Fibroblast of lung (primary cell): Measurements from ENCODE around the gene ACAD11.

Experiments used
- EZH2 ChIP-seq: IDR thresholded peaks from 2 replicates; pipeline ENCODE4 v1.5.1; 2012; ENCODE audit warnings: low read length, control low read depth, mild to moderate bottlenecking; ENCODE audit errors: missing control alignments
- TF ChIP-seq, protein P1 (sequence below), 2 donors: IDR thresholded peaks in 1 of 2; conservative IDR thresholded peaks in 1 of 2; 1 replicate in 1 of 2; 2 replicates in 1 of 2; pipeline ENCODE4 v1.5.1; 2011 to 2012; ENCODE audit warnings: low read length in 2 of 2, control low read depth in 1 of 2, inconsistent platforms in 1 of 2, low read depth in 1 of 2, mild to moderate bottlenecking in 1 of 2

DNA sequence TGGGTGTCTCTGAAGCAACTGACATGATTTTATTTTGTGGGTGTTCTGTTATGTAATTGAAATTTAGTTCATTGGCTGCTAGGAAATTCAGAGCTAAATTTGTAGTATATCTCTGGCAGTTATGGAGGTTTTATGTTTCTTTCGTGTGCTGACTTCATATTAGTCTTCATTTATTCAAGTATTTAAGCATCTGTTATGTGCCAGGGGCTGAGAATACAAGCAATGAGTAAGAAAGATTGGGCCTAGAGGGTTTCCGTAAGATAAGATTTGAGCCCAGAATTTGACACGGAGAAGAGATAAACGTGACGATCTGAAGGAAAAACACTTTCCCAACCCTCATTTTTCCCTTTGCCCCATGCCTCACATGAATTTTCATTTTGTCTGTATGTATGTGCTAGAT, 137.7 kb downstream of the ACAD11 start:
- TF ChIP-seq, protein P1, sequence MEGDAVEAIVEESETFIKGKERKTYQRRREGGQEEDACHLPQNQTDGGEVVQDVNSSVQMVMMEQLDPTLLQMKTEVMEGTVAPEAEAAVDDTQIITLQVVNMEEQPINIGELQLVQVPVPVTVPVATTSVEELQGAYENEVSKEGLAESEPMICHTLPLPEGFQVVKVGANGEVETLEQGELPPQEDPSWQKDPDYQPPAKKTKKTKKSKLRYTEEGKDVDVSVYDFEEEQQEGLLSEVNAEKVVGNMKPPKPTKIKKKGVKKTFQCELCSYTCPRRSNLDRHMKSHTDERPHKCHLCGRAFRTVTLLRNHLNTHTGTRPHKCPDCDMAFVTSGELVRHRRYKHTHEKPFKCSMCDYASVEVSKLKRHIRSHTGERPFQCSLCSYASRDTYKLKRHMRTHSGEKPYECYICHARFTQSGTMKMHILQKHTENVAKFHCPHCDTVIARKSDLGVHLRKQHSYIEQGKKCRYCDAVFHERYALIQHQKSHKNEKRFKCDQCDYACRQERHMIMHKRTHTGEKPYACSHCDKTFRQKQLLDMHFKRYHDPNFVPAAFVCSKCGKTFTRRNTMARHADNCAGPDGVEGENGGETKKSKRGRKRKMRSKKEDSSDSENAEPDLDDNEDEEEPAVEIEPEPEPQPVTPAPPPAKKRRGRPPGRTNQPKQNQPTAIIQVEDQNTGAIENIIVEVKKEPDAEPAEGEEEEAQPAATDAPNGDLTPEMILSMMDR (conservative IDR thresholded peaks at IDR 0.05 in 1 of 2, IDR thresholded peaks at IDR 0.05 in 1 of 2; ENCODE audit: low read depth in 1 of 2, low read length in 2 of 2) = no peak
- no peak for TF ChIP-seq EZH2
